Activated T-cell treated with anti-CD3 and anti-CD28 coated beads for 4 hours (primary cell): ENCODE results near the gene CDH15.
"Not testable (repeated sequence)": the region's sequence is repeated elsewhere in the genome, so short reads cannot be mapped to it uniquely, and the experiment has no call there.

Experiments used
- DNase-seq: peaks from one replicate; pipeline ENCODE4 v3.0.0-alpha.2; 2020

The CDH15 gene

GRCh38 chr16:89189358-89190025, 17.9 kb downstream of the CDH15 start:
- no peak for DNase-seq

GRCh38 chr16:89190150-89190958, 18.8 kb downstream of the CDH15 start:
- no peak for DNase-seq

GRCh38 chr16:89191033-89191900, 19.7 kb downstream of the CDH15 start:
- DNase-seq = no peak

- DNase-seq = no peak
Observed at GRCh38 chr16:89191901-89192185, 20.3 kb downstream of the CDH15 start.

- not testable (repeated sequence) for DNase-seq
Observed at GRCh38 chr16:89192186-89192955, 20.8 kb downstream of the CDH15 start.

- DNase-seq = peak; percentile 73
Observed at GRCh38 chr16:89192956-89193575, 21.5 kb downstream of the CDH15 start.

GRCh38 chr16:89193576-89194293, 22.2 kb downstream of the CDH15 start:
- no peak for DNase-seq

GRCh38 chr16:89194340-89195311, 23.1 kb downstream of the CDH15 start:
- no peak for DNase-seq

- no peak for DNase-seq
Observed at GRCh38 chr16:89195521-89196171, 24.1 kb downstream of the CDH15 start.

- DNase-seq = no peak
Observed at GRCh38 chr16:89197033-89197632, 25.6 kb downstream of the CDH15 start.

GRCh38 chr16:89197633-89198416, 26.3 kb downstream of the CDH15 start:
- DNase-seq = no peak

- DNase-seq = no peak
Observed at GRCh38 chr16:89198417-89199240, 27.1 kb downstream of the CDH15 start.

- no peak for DNase-seq
Observed at GRCh38 chr16:89199241-89200123, 27.9 kb downstream of the CDH15 start.

- DNase-seq = no peak
Observed at GRCh38 chr16:89200124-89200849, 28.7 kb downstream of the CDH15 start, which contains the start of gene SLC22A31. TSS of gene SLC22A31 (minus strand) at chr16:89200537. CDS start at chr16:89200501, 36 bp downstream.

- no peak for DNase-seq
Observed at GRCh38 chr16:89200850-89201411, 29.4 kb downstream of the CDH15 start.
